ENCODE measurements around the gene ERH.

GRCh38 chr14:69423279-69423678 lies 25.2 kb upstream of the ERH start:
- no peak for TF ChIP-seq CTCF (conservative IDR thresholded peaks at IDR 0.05; ENCODE audit: low read length)
- TF ChIP-seq EZH2phosphoT487 (IDR thresholded peaks at IDR 0.05; ENCODE audit: borderline replicate concordance, low read depth, low read length), result no peak

Data from OCI-LY7 (cell line).